ENCODE measurements around the gene SDHA.
"Not testable (repeated sequence)": the region's sequence is repeated elsewhere in the genome, so short reads cannot be mapped to it uniquely, and the experiment has no call there.

The SDHA gene

GRCh38 chr5:278646-279045 is 60.5 kb downstream of the SDHA start:
- no peaks in the 10 kb centered on the region for H3K9me3 ChIP-seq (ENCODE audit: control insufficient read depth, insufficient read depth, low read length)
- H3K4me3 ChIP-seq (ENCODE audit: low read depth, low read length), result no peak overlapping the region
- H3K27me3 ChIP-seq (ENCODE audit: control insufficient read depth, insufficient read depth, low read length), result no peaks in the 10 kb centered on the region
- peaks cover 4% of the 10 kb centered on the region for H3K36me3 ChIP-seq (ENCODE audit: control insufficient read depth, insufficient read depth, low read length)
- H3K9ac ChIP-seq (ENCODE audit: low read depth, low read length), result no peak overlapping the region
- H3K4me1 ChIP-seq (ENCODE audit: control insufficient read depth, insufficient read depth, low read length), result no peaks in the 10 kb centered on the region

- H3K4me3 ChIP-seq (ENCODE audit: low read depth, low read length); H3K9ac ChIP-seq (ENCODE audit: low read depth, low read length); H3K36me3 ChIP-seq (ENCODE audit: control insufficient read depth, insufficient read depth, low read length); H3K4me1 ChIP-seq (ENCODE audit: control insufficient read depth, insufficient read depth, low read length); H3K27me3 ChIP-seq (ENCODE audit: control insufficient read depth, insufficient read depth, low read length); H3K9me3 ChIP-seq (ENCODE audit: control insufficient read depth, insufficient read depth, low read length): not testable (repeated sequence)
These were observed 61.0 kb downstream of the SDHA start for GRCh38 chr5:279051-279665.

- Histone ChIP-seq H3K9me3 (ENCODE audit: control insufficient read depth, insufficient read depth, low read length) (no peaks in the 10 kb centered on the region), H3K9ac (ENCODE audit: low read depth, low read length) (no peak overlapping the region), H3K4me3 (ENCODE audit: low read depth, low read length) (no peak overlapping the region), H3K4me1 (ENCODE audit: control insufficient read depth, insufficient read depth, low read length) (no peaks in the 10 kb centered on the region), H3K36me3 (ENCODE audit: control insufficient read depth, insufficient read depth, low read length) (peaks cover 11% of the 10 kb centered on the region), H3K27me3 (ENCODE audit: control insufficient read depth, insufficient read depth, low read length) (no peaks in the 10 kb centered on the region)
These were observed 68.0 kb downstream of the SDHA start for GRCh38 chr5:285991-286557.

- H3K9me3 ChIP-seq (ENCODE audit: control insufficient read depth, insufficient read depth, low read length); H3K4me3 ChIP-seq (ENCODE audit: low read depth, low read length); H3K4me1 ChIP-seq (ENCODE audit: control insufficient read depth, insufficient read depth, low read length); H3K27me3 ChIP-seq (ENCODE audit: control insufficient read depth, insufficient read depth, low read length); H3K9ac ChIP-seq (ENCODE audit: low read depth, low read length); H3K36me3 ChIP-seq (ENCODE audit: control insufficient read depth, insufficient read depth, low read length): not testable (repeated sequence)
These were observed 72.1 kb downstream of the SDHA start for GRCh38 chr5:290200-290599.

- not testable (repeated sequence) for H3K27me3 ChIP-seq (ENCODE audit: control insufficient read depth, insufficient read depth, low read length); H3K4me1 ChIP-seq (ENCODE audit: control insufficient read depth, insufficient read depth, low read length); H3K36me3 ChIP-seq (ENCODE audit: control insufficient read depth, insufficient read depth, low read length); H3K9me3 ChIP-seq (ENCODE audit: control insufficient read depth, insufficient read depth, low read length); H3K4me3 ChIP-seq (ENCODE audit: low read depth, low read length); H3K9ac ChIP-seq (ENCODE audit: low read depth, low read length)
These were observed 73.2 kb downstream of the SDHA start for GRCh38 chr5:291345-291744.

GRCh38 chr5:294788-295187 is 76.7 kb downstream of the SDHA start:
- not testable (repeated sequence) for H3K27me3 ChIP-seq (ENCODE audit: control insufficient read depth, insufficient read depth, low read length); H3K36me3 ChIP-seq (ENCODE audit: control insufficient read depth, insufficient read depth, low read length); H3K9me3 ChIP-seq (ENCODE audit: control insufficient read depth, insufficient read depth, low read length); H3K4me3 ChIP-seq (ENCODE audit: low read depth, low read length); H3K4me1 ChIP-seq (ENCODE audit: control insufficient read depth, insufficient read depth, low read length); H3K9ac ChIP-seq (ENCODE audit: low read depth, low read length)

GRCh38 chr5:296207-296606 is 78.1 kb downstream of the SDHA start:
- not testable (repeated sequence) for H3K4me3 ChIP-seq (ENCODE audit: low read depth, low read length); H3K4me1 ChIP-seq (ENCODE audit: control insufficient read depth, insufficient read depth, low read length); H3K36me3 ChIP-seq (ENCODE audit: control insufficient read depth, insufficient read depth, low read length); H3K27me3 ChIP-seq (ENCODE audit: control insufficient read depth, insufficient read depth, low read length); H3K9me3 ChIP-seq (ENCODE audit: control insufficient read depth, insufficient read depth, low read length); H3K9ac ChIP-seq (ENCODE audit: low read depth, low read length)

GRCh38 chr5:296954-297353 is 78.8 kb downstream of the SDHA start:
- H3K9ac ChIP-seq (ENCODE audit: low read depth, low read length); H3K27me3 ChIP-seq (ENCODE audit: control insufficient read depth, insufficient read depth, low read length); H3K4me1 ChIP-seq (ENCODE audit: control insufficient read depth, insufficient read depth, low read length); H3K9me3 ChIP-seq (ENCODE audit: control insufficient read depth, insufficient read depth, low read length); H3K4me3 ChIP-seq (ENCODE audit: low read depth, low read length); H3K36me3 ChIP-seq (ENCODE audit: control insufficient read depth, insufficient read depth, low read length): not testable (repeated sequence)

GRCh38 chr5:297448-297847 is 79.3 kb downstream of the SDHA start:
- not testable (repeated sequence) for H3K27me3 ChIP-seq (ENCODE audit: control insufficient read depth, insufficient read depth, low read length); H3K9ac ChIP-seq (ENCODE audit: low read depth, low read length); H3K4me1 ChIP-seq (ENCODE audit: control insufficient read depth, insufficient read depth, low read length); H3K4me3 ChIP-seq (ENCODE audit: low read depth, low read length); H3K9me3 ChIP-seq (ENCODE audit: control insufficient read depth, insufficient read depth, low read length); H3K36me3 ChIP-seq (ENCODE audit: control insufficient read depth, insufficient read depth, low read length)

GRCh38 chr5:297991-298736 is 80.0 kb downstream of the SDHA start:
- not testable (repeated sequence) for H3K27me3 ChIP-seq (ENCODE audit: control insufficient read depth, insufficient read depth, low read length); H3K4me3 ChIP-seq (ENCODE audit: low read depth, low read length); H3K9ac ChIP-seq (ENCODE audit: low read depth, low read length); H3K9me3 ChIP-seq (ENCODE audit: control insufficient read depth, insufficient read depth, low read length); H3K36me3 ChIP-seq (ENCODE audit: control insufficient read depth, insufficient read depth, low read length); H3K4me1 ChIP-seq (ENCODE audit: control insufficient read depth, insufficient read depth, low read length)

GRCh38 chr5:298737-299125 is 80.6 kb downstream of the SDHA start:
- H3K9ac ChIP-seq (ENCODE audit: low read depth, low read length), result no peak overlapping the region
- no peak overlapping the region for H3K4me3 ChIP-seq (ENCODE audit: low read depth, low read length)
- H3K4me1 ChIP-seq (ENCODE audit: control insufficient read depth, insufficient read depth, low read length), result no peaks in the 10 kb centered on the region
- no peaks in the 10 kb centered on the region for H3K9me3 ChIP-seq (ENCODE audit: control insufficient read depth, insufficient read depth, low read length)
- no peaks in the 10 kb centered on the region for H3K36me3 ChIP-seq (ENCODE audit: control insufficient read depth, insufficient read depth, low read length)
- no peaks in the 10 kb centered on the region for H3K27me3 ChIP-seq (ENCODE audit: control insufficient read depth, insufficient read depth, low read length)

GRCh38 chr5:299921-300320 is 81.8 kb downstream of the SDHA start:
- H3K36me3 ChIP-seq (ENCODE audit: control insufficient read depth, insufficient read depth, low read length); H3K9me3 ChIP-seq (ENCODE audit: control insufficient read depth, insufficient read depth, low read length); H3K4me3 ChIP-seq (ENCODE audit: low read depth, low read length); H3K27me3 ChIP-seq (ENCODE audit: control insufficient read depth, insufficient read depth, low read length); H3K4me1 ChIP-seq (ENCODE audit: control insufficient read depth, insufficient read depth, low read length); H3K9ac ChIP-seq (ENCODE audit: low read depth, low read length): not testable (repeated sequence)
